Effector memory CD8-positive, alpha-beta T cell (primary cell): Measurements from ENCODE around the gene ATG2A.
A peak's percentile ranks its signal among the peaks of the same experiment; 100 is the strongest.

Experiments used
- ATAC-seq: fragments of 150-1000 bp; cut with Tn5 transposase; replicated peaks from 2 replicates; pipeline ENCODE4 v1.10.0; 2021; ENCODE audit warnings: mild to moderate bottlenecking, moderate library complexity
- DNase-seq, 3 experiments: peaks; one replicate each; pipeline ENCODE4 v3.0.0; 2021
- H3K27ac Mint-ChIP-seq, 2 donors: one replicate each; pipeline ENCODE4 v1.8.0; 2022; ENCODE audit warnings: mild to moderate bottlenecking in 2 of 2, mixed read lengths in 2 of 2, moderate library complexity in 2 of 2
- H3K27me3 Mint-ChIP-seq, 2 donors: one replicate each; pipeline ENCODE4 v1.8.0; 2022; ENCODE audit warnings: mixed read lengths in 2 of 2
- H3K36me3 Mint-ChIP-seq: one replicate; pipeline ENCODE4 v1.8.0; 2022; ENCODE audit warnings: mild to moderate bottlenecking, moderate library complexity, mixed read lengths; ENCODE audit not compliant: insufficient read depth
- H3K4me1 Mint-ChIP-seq, 2 donors: one replicate each; pipeline ENCODE4 v1.8.0; 2022; ENCODE audit warnings: low read depth in 2 of 2, mixed read lengths in 2 of 2
- H3K4me3 Mint-ChIP-seq, 2 donors: one replicate each; pipeline ENCODE4 v1.8.0; 2022; ENCODE audit warnings: mild to moderate bottlenecking in 2 of 2, mixed read lengths in 2 of 2, moderate library complexity in 2 of 2
- H3K9me3 Mint-ChIP-seq, 2 donors: one replicate each; pipeline ENCODE4 v1.8.0; 2022; ENCODE audit warnings: mixed read lengths in 2 of 2

Gene ATG2A

DNA sequence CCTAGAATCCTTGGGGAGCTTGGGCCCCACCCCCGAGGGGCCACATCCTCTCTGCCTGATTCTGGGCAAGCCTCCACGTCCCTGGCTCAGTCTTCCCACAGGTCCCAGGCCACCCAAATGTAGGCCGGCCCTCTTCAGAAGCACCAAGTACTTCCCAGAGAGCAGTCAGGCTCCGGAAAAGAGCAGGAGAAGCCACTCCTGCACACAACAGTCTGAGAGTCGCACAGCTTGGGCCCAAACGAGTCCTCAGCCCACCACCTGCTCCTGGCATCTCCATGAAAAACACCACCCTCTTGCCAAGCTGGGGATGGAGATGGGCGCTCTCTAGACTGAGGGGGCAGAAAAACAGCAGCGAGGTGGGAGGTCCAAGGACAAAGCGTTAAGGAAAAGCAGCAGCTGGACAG, 54.0 kb downstream of the ATG2A start:
- DNase-seq (no peak), ATAC-seq (no peak)
- Mint-ChIP-seq H3K36me3 (peaks cover 97% of the 10 kb centered on the region), H3K27ac (peak overlapping the region; percentile 95 to 97), H3K4me1 (peaks cover 75 to 77% of the 10 kb centered on the region in 2 donors), H3K27me3 (no peaks in the 10 kb centered on the region), H3K4me3 (peak overlapping the region; percentile 85 to 92), H3K9me3 (no peaks in the 10 kb centered on the region)

DNA sequence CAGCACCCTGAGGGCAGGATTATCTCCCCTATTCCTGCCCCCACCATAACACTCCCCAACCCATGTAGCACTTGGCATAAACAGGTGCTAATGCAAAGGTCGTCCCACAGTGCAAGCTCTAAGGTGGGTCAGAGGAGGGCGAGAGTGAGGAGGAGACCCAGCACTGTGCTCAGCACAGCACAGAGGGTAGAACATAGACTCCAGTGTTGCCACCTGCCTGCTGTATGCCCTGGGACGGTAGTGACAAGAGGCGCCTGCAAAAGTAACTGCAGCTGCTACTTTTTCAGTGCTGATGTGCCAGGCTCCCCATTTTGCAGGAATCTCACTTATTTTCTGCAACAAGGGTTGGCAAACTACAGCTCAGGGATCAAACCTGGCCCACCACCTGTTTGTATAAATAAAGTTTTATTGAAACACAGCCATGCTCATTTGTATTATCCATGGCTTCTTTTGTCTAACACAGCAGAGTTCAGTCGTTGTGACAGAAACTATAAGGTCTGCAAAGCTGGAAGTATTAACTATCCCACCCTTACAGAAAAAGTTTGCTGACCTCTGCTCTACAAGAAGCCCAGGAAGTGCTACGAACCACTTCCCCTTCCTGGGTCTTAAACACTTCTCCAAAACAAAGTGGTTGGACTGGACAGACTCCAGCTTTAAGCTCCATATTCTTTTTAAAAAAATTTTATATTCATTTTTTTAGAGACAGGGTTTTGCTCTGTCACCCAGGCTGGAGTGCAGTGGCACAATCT, 55.6 kb downstream of the ATG2A start:
- no peaks in the 10 kb centered on the region for H3K9me3 Mint-ChIP-seq
- peak; percentile 11 for ATAC-seq
- no peak for DNase-seq
- H3K27ac Mint-ChIP-seq = peak overlapping the region; percentile 96 to 98
- H3K4me1 Mint-ChIP-seq = peaks cover 74 to 79% of the 10 kb centered on the region in 2 donors
- H3K4me3 Mint-ChIP-seq = peak overlapping the region; percentile 85 to 92
- H3K27me3 Mint-ChIP-seq = no peaks in the 10 kb centered on the region
- peaks cover 97% of the 10 kb centered on the region for H3K36me3 Mint-ChIP-seq

DNA sequence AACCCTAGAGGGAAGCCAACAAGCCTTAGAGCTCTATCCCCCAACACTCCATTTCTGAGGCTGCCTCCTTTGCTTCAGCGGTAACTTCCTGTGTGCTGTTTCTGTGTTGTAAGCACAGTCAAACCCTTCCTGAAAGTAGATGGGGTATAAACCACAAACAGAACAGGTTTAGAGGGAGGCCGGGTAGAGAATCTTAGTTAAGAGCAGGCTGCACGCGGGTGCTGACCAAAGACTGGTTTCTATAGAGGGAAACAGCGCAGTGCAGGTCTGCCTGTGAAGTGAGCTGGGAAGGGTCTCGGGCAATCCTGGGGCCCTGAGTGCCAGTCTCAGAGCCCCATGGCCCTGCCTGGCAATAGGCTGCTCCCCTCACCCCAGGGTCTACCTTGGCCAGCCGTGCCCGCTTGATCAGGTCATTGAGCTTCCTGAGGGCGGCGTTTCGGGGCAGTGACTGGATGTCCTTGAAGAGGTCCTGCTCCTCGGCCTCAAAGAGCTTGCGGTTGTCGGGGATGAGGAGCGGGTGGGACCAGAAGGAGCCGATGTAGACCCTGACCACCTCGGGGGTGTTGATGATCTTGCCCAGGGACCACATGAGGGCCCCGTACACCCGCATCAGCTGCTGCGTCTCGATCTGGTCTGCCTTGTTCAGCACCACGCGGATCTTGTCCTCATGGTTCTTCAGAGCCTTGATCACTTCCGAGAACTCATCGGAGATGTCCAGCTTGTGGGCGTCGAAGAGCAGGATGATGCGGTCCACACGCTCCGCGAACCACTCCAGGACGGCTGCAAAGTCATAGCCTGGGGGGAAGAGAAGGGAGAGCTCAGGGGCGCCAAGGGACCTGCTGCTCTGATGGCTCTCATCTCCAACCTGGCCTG, 57.2 kb downstream of the ATG2A start:
- Mint-ChIP-seq H3K36me3 (peaks cover 97% of the 10 kb centered on the region), H3K9me3 (no peaks in the 10 kb centered on the region), H3K27ac (peak overlapping the region; percentile 96 to 98), H3K4me1 (peaks cover 76 to 79% of the 10 kb centered on the region in 2 donors), H3K27me3 (no peaks in the 10 kb centered on the region), H3K4me3 (peak overlapping the region; percentile 83 to 92)
- ATAC-seq = peak; percentile 72
- peak; percentile 55 to 57 (median 56) for DNase-seq

DNA sequence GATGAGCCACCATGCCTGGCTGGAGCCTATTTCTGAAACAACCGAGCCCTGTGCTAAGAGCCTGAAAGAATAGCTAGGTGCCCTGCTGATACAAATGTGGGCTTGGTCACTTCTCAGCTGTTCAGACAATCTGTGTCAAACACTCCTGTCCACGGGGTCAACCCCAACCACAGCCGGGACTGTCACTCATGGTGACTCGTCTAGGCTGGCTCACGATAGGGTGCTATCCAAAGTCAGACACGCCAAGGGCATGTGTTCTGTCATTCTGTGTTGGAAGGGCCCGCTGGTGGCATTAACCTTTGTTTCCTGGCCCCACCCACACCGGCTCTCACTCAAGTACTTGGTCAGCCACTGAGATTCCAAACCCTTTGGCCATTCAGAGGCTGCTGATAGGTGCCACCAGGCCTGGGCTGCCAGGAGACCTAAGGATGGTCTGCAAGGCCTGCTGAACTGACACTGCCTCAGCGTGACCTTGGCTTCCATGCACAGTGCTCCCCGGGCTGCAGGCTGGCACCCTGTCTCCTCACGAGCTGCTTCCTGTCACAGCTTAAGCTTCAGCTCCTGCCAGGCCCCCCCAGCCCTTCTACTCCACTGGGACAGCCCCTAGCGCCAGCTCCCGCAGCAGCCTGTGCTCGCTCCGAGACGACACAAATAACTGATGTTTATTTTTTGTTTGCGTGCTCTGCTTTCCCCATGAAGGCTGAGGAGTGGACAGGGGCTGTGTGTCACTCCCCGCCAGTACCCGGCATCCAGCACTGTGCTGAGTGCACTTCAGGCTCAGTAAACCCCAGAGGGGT, 58.3 kb downstream of the ATG2A start:
- peaks cover 74 to 78% of the 10 kb centered on the region in 2 donors for H3K4me1 Mint-ChIP-seq
- peaks cover 97% of the 10 kb centered on the region for H3K36me3 Mint-ChIP-seq
- ATAC-seq (peak; percentile 55), DNase-seq (peak; percentile 58 to 62 (median 59))
- no peaks in the 10 kb centered on the region for H3K27me3 Mint-ChIP-seq
- H3K27ac Mint-ChIP-seq = peak overlapping the region; percentile 96 to 98
- peak overlapping the region; percentile 83 to 92 for H3K4me3 Mint-ChIP-seq
- no peaks in the 10 kb centered on the region for H3K9me3 Mint-ChIP-seq

DNA sequence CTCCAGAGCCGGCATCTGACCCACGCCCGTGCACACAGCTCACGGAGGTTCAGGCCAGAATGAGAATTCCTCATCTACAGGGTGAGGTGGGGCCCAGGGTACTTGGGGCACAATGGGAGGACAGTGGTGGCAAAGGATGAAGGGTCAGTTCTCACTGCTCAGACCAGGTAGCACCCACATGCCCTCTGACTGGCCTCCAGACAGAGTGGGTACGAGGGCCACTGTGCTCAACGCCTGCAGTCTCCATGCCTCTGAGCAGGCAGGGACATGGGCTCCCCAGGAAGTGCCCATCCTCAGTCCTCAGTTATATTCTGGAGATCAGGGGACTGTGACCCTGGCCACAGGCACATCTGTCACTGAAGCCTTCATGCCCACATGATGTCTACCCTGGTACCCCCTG, 59.5 kb downstream of the ATG2A start:
- H3K9me3 Mint-ChIP-seq = no peaks in the 10 kb centered on the region
- H3K27ac Mint-ChIP-seq = peak overlapping the region; percentile 44 to 98
- peaks cover 97% of the 10 kb centered on the region for H3K36me3 Mint-ChIP-seq
- peak overlapping the region; percentile 73 to 86 for H3K4me3 Mint-ChIP-seq
- no peaks in the 10 kb centered on the region for H3K27me3 Mint-ChIP-seq
- peaks cover 78 to 81% of the 10 kb centered on the region in 2 donors for H3K4me1 Mint-ChIP-seq
- ATAC-seq = no peak
- DNase-seq = no peak

DNA sequence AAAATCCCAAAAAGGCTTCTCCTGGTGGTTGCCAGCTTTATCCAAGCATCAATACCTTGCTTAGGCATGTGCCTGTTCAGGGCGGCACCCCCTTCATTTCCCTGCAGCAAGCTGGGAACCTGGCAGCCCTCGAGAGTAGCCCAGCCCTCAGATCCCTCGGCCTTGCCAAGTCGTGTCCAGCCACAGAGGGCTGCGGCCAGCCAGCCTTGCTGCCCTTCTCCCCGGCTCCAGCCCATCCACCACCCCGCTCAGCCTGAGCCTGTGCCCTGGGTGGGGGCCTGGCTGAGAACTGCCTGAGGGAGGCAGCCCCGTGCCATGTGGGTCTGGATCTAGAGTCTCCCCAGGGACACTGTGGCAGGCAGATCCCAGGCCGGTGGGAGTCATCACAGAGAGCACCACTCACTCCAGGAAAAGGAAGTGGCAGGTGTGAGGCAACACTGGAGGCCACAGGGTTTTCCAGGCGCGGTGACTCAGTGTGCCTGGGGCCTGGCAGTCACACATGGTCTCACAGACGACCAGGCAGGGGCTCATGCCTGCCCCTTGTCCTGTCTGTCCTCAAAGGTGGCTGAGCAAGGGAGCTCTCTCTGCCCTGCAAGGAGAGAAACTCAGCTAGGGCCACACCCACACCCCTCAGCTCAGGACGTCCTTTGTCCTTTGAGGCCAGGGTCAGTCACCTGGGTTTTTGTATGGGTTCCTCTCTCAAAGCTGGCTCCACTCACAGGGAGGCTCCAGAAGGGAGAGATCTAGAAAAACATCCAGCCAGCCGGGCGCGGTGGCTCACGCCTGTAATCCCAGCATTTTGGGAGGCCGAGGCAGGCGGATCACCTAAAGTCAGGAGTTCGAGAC, 60.4 kb downstream of the ATG2A start:
- peaks cover 100% of the 10 kb centered on the region for H3K36me3 Mint-ChIP-seq
- no peak for ATAC-seq
- H3K27ac Mint-ChIP-seq = peak overlapping the region; percentile 95 to 97
- peak overlapping the region; percentile 73 to 86 for H3K4me3 Mint-ChIP-seq
- peaks cover 80 to 84% of the 10 kb centered on the region in 2 donors for H3K4me1 Mint-ChIP-seq
- no peak for DNase-seq
- H3K27me3 Mint-ChIP-seq = no peaks in the 10 kb centered on the region
- H3K9me3 Mint-ChIP-seq = no peaks in the 10 kb centered on the region

DNA sequence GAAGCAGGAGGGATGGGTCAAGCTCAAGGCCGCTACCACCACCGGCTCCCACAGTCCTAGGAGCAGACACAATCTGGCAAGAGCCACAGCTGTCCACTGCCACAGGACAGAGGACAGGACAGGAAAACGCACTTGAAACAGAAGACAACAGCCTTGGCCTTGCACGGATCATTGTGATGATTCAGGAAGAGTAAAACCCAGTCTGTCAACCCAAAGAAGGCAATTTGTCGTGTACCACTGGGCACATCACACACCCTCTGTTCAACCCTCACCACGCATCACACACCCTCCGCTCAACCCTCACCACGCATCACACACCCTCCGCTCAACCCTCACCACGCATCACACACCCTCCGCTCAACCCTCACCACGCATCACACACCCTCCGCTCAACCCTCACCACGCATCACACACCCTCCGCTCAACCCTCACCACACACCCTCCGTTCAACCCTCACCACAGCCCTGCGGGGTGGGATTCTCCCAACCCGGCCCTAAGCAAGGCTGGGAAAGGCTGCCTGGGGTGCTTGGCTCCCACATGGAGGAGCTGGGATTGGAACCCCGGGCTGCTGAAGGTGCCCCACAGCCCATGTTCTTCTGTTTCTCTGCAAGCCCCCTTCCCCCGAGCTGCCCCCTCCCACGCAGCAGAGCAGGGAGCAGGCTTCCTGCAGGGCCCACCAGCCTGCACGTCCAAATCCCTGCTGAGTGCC, 61.3 kb downstream of the ATG2A start:
- Mint-ChIP-seq H3K27me3 (no peaks in the 10 kb centered on the region), H3K36me3 (peaks cover 100% of the 10 kb centered on the region), H3K9me3 (no peaks in the 10 kb centered on the region), H3K4me3 (peak overlapping the region; percentile 73 to 86), H3K4me1 (peaks cover 82 to 85% of the 10 kb centered on the region in 2 donors), H3K27ac (peak overlapping the region; percentile 95 to 97)
- DNase-seq (no peak), ATAC-seq (no peak)

DNA sequence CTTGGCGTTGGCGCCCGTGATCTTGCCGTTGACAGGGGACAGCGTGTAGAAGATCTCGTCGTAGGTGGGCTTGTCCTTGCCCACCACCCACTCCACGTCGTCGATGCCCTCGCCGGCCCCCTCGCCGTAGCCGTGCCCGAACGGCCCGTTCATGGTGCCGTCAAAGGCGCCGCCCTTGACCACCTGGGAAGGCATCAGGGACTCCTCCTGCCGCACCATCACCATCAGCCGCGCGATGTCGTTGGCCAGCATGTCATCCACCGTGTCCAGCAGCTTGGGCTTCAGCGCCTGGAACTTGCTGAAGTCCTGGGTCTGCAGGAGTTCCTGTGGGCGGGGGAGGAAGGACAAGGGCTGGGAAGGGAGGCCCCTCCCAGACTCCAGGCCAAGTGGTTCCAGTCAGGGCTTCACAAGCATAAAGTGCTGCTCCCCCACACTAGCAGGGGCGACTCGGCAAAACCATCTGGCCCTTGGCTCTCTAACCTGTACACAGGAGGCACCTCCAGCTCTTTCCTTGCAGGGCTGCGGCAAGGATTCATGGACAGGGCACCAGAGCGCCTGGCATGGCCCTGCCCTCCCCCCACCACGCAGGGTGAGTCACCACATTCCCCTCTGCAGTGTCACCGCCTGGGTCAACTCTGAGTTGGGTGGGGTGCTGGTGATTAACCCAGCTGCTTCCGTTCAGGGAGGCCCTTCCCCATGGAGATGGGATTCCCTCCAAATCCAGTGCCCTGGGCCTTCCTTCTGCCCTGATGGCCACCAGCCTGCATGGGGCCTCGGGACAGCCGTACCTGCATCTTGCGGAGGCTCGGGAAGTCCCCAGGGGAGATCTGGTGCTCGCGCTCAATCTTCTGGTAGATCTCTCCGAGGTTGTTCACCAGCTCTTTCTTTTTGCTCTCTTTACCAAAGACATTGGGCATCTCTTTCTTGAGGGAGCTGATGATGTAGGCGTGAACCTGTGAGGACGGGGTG, 62.2 kb downstream of the ATG2A start:
- Mint-ChIP-seq H3K9me3 (no peaks in the 10 kb centered on the region), H3K36me3 (peaks cover 98% of the 10 kb centered on the region), H3K4me1 (peaks cover 77 to 78% of the 10 kb centered on the region in 2 donors), H3K27ac (peak overlapping the region; percentile 95 to 97), H3K4me3 (peak overlapping the region; percentile 73 to 86), H3K27me3 (no peaks in the 10 kb centered on the region)
- DNase-seq (no peak), ATAC-seq (peak; percentile 3)

DNA sequence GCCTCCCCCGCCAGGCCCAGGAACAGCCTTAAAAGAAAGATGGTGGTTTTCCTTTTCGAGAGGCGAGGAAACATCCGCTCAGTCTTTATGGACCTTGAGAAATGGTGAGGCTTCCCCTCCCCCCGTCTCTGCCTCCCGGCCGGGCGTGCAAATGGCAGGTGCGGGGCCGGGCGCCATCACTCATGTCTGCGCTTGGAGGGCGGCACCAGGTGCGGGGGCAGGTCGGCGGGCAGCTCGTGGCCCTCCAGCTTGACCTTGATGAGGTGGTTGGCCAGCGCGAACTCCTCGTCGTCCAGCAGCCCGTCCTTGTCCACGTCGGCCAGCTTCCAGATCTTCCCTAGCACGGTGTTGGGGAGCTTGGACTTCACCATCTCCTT, 62.9 kb downstream of the ATG2A start:
- Mint-ChIP-seq H3K27me3 (no peaks in the 10 kb centered on the region), H3K4me3 (peak overlapping the region; percentile 46 to 86), H3K9me3 (no peaks in the 10 kb centered on the region), H3K4me1 (peaks cover 77 to 78% of the 10 kb centered on the region in 2 donors), H3K36me3 (peaks cover 98% of the 10 kb centered on the region), H3K27ac (peak overlapping the region; percentile 95 to 97)
- ATAC-seq = no peak
- no peak for DNase-seq

DNA sequence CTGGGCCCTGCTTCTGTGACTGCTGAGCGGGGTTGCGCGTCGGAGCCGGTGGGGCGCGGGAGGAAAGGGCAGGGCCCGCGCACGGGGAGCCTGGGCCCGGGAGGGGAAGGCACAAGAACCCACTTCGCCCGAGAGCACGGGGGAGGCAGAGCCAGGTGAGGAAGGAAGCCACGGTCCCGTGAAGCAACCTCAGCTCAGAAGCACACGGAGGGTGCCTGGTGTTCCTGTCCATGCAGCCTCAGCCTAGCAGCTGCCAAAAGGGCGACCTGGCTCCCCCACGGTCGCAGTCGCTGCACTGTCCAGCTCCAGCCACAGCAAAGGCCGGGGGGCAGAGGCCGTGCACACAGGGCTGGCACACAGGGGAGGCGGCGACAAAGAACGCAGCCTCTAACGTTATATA, 63.3 kb downstream of the ATG2A start:
- DNase-seq (no peak), ATAC-seq (peak; percentile 11)
- peak overlapping the region; percentile 59 to 86 for H3K4me3 Mint-ChIP-seq
- H3K27ac Mint-ChIP-seq = peak overlapping the region; percentile 90 to 97
- no peaks in the 10 kb centered on the region for H3K27me3 Mint-ChIP-seq
- no peaks in the 10 kb centered on the region for H3K9me3 Mint-ChIP-seq
- H3K4me1 Mint-ChIP-seq = peaks cover 77 to 78% of the 10 kb centered on the region in 2 donors
- H3K36me3 Mint-ChIP-seq = peaks cover 98% of the 10 kb centered on the region

DNA sequence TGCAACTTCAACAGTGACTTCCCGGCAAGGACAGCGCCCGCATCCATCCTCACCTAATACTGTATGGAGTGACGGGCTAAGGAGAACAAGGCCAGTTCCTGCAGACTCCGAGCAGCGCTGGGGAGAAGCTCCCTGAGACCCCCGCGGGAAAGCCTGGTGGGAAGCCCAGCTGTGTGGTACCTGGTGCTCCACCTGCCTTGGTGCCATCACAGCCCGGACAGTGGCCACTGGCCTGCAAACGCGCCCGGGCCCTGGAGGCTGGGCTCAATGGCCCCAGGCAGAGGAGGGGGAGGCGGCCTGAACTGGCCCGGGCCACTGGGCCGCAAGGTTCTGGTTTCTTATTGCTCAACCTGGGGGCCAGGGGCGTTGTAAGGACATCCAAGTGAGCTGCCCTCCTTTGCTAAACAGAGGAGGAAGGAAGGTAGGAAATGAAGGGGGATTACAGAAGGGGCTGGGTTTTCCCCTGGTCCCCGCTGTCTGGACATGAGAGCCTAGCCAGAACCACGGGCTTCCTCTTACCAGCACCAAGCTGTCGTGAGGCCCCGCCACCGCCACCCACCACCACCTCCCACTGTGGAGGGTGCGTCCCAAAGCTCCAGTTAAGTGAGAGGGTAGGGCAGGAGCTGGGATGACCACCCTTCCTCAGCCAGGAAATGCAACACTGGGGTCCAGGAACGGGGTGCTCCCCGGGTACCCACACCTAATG, 64.1 kb downstream of the ATG2A start:
- no peaks in the 10 kb centered on the region for H3K9me3 Mint-ChIP-seq
- no peaks in the 10 kb centered on the region for H3K27me3 Mint-ChIP-seq
- H3K27ac Mint-ChIP-seq = peak overlapping the region; percentile 90 to 97
- ATAC-seq (peak; percentile 19), DNase-seq (no peak)
- H3K36me3 Mint-ChIP-seq = peaks cover 95% of the 10 kb centered on the region
- peak overlapping the region; percentile 59 to 86 for H3K4me3 Mint-ChIP-seq
- H3K4me1 Mint-ChIP-seq = peaks cover 78 to 80% of the 10 kb centered on the region in 2 donors
